HCT116 (cell line): ENCODE data around the gene CCSAP.

Source experiments
- CBX3 ChIP-seq: IDR thresholded peaks from 2 replicates; pipeline ENCODE4 v1.6.1; 2012; ENCODE audit warnings: low read depth
- CEBPB ChIP-seq: IDR thresholded peaks from 2 replicates; pipeline ENCODE4 v1.6.1; 2012; ENCODE audit warnings: low read depth
- CTCF ChIP-seq, 3 experiments: fragments of 200-600 bp in 1 of 3; sonication (generic) in 1 of 3; IDR thresholded peaks in 2 of 3; conservative IDR thresholded peaks in 1 of 3; 2 replicates each; pipeline ENCODE4 v1.5.1; 2012 to 2017; ENCODE audit warnings: low read depth in 2 of 3, low read length in 2 of 3, antibody characterized with exemption in 1 of 3, borderline replicate concordance in 1 of 3, control low read depth in 1 of 3, mild to moderate bottlenecking in 1 of 3, mixed read lengths in 1 of 3, mixed run types in 1 of 3, moderate library complexity in 1 of 3; ENCODE audit not compliant: insufficient read depth in 1 of 3
- POLR2A ChIP-seq: IDR thresholded peaks from 2 replicates; pipeline ENCODE4 v1.7.0; 2011; ENCODE audit warnings: borderline replicate concordance; ENCODE audit not compliant: insufficient read depth, insufficient read length; ENCODE audit errors: extremely low read depth
- ZBTB33 ChIP-seq: IDR thresholded peaks from 2 replicates; pipeline ENCODE4 v1.6.1; 2011; ENCODE audit warnings: mild to moderate bottlenecking, low read length, moderate library complexity; ENCODE audit not compliant: insufficient replicate concordance; ENCODE audit errors: extremely low read depth

- no peak for TF ChIP-seq CBX3
- TF ChIP-seq POLR2A, result no peak
- TF ChIP-seq CEBPB, result no peak
- TF ChIP-seq CTCF (IDR thresholded peaks at IDR 0.05 in 2 of 3, conservative IDR thresholded peaks at IDR 0.05 in 1 of 3; ENCODE audit: borderline replicate concordance in 1 of 3, insufficient read depth in 1 of 3, low read depth in 2 of 3, low read length in 2 of 3), result no peak
- no peak for TF ChIP-seq ZBTB33
Observed at GRCh38 chr1:229376521-229376920, 33.7 kb upstream of the CCSAP start.
